Measurements from ENCODE around the gene PPFIBP1.

The PPFIBP1 gene

DNA sequence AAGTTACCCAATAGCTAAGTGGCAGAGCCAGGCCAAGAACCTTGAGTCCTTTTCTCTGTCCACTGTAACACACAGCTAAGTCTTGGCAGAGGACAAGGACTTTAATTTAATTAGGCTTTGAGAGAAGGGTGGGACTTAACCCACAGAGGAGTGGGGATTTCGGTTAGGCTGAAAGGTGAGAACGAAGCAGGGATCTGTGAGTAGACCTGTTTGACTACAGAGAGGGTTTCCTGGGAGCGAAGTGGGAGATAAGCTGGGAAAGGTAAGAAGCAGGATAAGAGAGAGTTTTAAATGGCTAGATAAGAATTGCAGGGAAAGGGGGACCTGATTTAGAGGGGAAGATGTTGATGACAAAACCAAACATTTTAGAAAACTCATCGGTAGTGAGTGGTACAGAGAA, 2.0 kb upstream of the PPFIBP1 start:
- DNase-seq (ENCODE audit: extremely low read depth, low read depth) = no peak
- TF ChIP-seq, protein P1, sequence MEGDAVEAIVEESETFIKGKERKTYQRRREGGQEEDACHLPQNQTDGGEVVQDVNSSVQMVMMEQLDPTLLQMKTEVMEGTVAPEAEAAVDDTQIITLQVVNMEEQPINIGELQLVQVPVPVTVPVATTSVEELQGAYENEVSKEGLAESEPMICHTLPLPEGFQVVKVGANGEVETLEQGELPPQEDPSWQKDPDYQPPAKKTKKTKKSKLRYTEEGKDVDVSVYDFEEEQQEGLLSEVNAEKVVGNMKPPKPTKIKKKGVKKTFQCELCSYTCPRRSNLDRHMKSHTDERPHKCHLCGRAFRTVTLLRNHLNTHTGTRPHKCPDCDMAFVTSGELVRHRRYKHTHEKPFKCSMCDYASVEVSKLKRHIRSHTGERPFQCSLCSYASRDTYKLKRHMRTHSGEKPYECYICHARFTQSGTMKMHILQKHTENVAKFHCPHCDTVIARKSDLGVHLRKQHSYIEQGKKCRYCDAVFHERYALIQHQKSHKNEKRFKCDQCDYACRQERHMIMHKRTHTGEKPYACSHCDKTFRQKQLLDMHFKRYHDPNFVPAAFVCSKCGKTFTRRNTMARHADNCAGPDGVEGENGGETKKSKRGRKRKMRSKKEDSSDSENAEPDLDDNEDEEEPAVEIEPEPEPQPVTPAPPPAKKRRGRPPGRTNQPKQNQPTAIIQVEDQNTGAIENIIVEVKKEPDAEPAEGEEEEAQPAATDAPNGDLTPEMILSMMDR (IDR thresholded peaks at IDR 0.05; ENCODE audit: low read depth, low read length) = no peak

DNA sequence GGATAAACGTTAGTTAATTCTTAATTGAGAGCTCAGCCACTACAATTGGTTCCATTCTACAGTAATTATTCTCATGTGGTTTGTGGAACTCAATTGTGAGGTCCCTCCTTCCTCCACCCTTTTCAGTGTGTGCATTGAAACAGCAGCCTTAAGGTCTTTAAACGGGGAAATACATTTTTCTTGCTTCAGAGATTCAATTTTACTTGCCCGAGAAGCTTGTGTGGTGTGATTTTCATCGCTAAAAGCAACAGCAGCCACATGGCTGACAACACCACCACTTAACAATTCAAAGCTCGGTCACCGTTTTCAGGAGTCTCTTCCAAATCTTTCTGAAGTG, 733 bp upstream of the PPFIBP1 start:
- TF ChIP-seq, protein P1 (IDR thresholded peaks at IDR 0.05; ENCODE audit: low read depth, low read length) = no peak

DNA sequence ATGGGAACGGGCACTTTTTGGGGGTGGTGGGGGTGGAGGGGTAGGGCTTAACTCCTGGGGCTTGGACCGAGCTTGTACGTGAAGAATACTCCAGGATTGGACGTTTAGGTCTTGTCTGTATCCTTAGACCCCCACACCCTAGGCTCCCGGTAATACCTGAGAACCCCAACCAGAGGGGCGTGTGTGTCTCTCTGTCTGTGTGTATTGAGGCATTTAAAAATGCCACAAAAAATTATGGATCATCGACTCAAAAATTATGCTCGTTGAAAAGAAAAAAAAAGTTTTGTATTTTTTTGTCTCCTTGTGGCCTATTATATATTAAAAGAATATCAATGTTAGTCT, 459 bp downstream of the PPFIBP1 start:
- DNase-seq (ENCODE audit: extremely low read depth, low read depth) = no peak
- TF ChIP-seq, protein P1 (IDR thresholded peaks at IDR 0.05; ENCODE audit: low read depth, low read length) = no peak

More for the DNA sequence above, 733 bp upstream of the PPFIBP1 start:
- no peak for DNase-seq (ENCODE audit: extremely low read depth, low read depth)

DNA sequence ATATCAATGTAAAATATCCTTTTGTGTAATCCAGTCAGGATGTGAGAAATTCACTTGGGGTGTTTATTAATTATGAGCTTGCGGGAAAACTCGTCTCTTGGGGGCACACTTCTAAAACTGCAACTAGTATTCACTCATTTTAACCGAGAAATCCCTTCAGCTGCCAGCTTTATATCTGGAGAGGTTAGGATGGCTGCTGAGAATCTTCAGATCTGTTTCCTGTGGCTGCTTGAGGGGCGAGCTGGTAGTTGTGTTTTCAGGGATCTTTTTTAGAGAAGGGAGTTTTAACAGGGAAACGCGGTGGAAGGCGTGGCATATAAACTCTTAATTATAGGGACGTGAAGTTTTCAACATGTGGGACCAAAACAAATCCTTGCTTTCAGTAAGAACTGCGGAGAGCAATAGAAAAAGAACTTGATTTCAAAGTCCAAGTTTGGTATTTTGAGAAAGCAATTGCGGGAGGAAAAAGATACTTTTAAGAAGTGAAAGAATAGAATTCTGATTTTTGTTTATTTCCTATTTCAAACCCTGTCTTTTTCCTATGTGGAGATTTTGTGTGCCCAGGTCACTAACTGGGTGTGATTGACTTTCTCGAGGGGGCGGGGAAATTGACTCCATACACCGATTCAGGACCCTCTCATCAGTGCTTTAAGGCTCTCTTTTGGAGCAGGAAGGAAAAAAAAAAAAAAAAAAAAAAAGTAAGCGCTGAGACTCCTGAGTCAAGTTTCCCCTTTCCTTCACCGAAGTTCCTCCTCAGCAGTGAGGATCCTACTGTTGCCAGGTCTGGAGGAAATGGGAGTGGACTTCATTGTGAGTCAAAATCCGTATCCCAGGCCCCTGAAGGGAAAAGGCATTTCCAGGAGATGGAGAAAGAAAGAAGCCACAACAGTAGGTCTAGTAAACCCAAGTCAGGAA, 1.1 kb downstream of the PPFIBP1 start:
- TF ChIP-seq, protein P1 (IDR thresholded peaks at IDR 0.05; ENCODE audit: low read depth, low read length) = peak; percentile 14
- DNase-seq (ENCODE audit: extremely low read depth, low read depth) = no peak

DNA sequence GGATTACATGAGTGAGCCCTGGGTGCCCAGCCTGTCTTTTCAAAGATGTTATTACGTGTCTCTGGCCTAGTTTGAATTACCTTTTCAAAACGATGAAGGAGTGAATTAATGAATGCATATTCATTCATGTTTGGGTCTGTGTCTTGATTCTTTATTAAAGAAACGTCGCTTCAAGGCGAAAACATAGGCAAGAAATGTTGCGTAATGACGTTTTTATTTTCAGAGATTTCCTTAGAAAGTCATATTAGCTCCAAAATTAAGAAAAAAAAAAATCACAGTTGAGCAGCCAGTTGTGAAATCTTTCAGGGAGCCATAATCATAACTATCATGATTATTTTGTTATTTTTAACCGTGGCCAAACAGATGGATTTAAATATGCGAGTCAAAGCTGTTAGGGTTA, 3.5 kb downstream of the PPFIBP1 start:
- DNase-seq (ENCODE audit: extremely low read depth, low read depth) = no peak
- TF ChIP-seq, protein P1 (IDR thresholded peaks at IDR 0.05; ENCODE audit: low read depth, low read length) = no peak

DNA sequence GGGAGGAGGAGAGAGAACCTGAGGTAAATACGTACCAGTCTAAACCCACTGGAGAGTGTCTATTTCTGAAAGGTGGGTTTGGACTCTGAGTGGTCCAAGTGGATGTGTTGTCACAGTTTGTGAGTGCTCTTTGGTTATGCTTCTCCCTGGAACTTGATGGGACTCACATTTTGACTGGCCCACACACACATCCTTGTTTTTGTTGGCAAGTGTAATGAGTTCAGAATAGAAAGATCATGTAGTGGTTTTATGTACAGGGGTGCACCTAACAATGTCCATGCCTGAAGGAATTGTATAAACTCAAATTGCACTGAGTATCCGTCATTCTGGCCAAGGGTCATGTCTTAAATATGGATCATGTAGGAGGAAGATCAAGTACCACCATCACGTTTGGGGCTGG, 4.8 kb downstream of the PPFIBP1 start:
- DNase-seq (ENCODE audit: extremely low read depth, low read depth) = no peak
- TF ChIP-seq, protein P1 (IDR thresholded peaks at IDR 0.05; ENCODE audit: low read depth, low read length) = no peak

DNA sequence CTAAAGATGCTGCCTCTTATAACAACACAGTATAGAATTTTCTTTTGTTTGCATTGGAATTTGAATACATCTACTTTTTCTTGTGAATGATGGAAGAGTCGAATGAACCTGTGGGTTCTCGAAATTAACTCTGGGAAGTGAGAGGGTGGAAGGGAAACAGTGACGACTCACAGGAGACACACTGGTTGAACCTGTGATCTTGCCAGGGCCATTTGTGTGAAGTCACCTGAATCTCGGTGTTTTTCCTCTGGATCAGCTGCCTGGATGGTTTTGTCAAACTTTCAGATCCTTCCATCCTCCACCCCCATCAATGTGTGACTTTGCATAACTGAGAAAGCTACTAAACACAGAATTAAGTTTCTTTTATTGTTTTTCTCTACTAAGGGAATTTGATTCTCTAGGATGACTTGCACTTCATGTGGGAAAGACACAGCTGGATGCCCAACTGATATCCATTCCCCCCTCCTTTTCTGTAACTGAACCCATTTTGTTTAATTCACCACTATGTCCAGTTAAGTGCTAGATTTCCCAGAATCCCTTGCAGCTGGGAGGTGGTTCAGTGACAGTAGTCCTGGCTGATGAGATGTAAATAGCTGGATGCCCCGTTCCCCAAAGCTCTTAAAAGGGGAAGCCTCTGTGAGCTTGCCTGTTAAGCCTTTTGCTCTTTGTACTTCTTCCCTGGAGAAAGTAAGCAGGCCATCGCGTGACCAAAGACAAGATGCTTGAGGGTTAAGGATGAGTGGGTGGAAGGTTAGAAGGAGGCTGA, 6.3 kb downstream of the PPFIBP1 start:
- DNase-seq (ENCODE audit: extremely low read depth, low read depth) = no peak
- TF ChIP-seq, protein P1 (IDR thresholded peaks at IDR 0.05; ENCODE audit: low read depth, low read length) = no peak
